NCI-H446 (cell line): ENCODE data around the gene GNMT.
A peak's percentile ranks its signal among the peaks of the same experiment; 100 is the strongest.
"Not testable (repeated sequence)": the region's sequence is repeated elsewhere in the genome, so short reads cannot be mapped to it uniquely, and the experiment has no call there.

Source experiments
- DNase-seq, 2 experiments: peaks; one replicate each; lab custom pipeline; 2025; lab: John Stamatoyannopoulos, UW

Gene GNMT

GRCh38 chr6:42974919-42975505, 14.5 kb downstream of the GNMT start:
- DNase-seq = no peak

- DNase-seq = no peak
These were observed 17.9 kb downstream of the GNMT start for GRCh38 chr6:42978487-42978838.

GRCh38 chr6:42978839-42979522, 18.4 kb downstream of the GNMT start, which contains the start of gene PEX6:
Gene PEX6, minus strand, starts transcription at chr6:42979181. Its CDS starts 31 bp downstream, at chr6:42979150.
- peak; percentile 90 to 93 for DNase-seq

- no peak for DNase-seq
These were observed 19.1 kb downstream of the GNMT start for GRCh38 chr6:42979523-42980177.

- DNase-seq = no peak
These were observed 21.3 kb downstream of the GNMT start for GRCh38 chr6:42981836-42982235.

GRCh38 chr6:42984001-42984923, 23.7 kb downstream of the GNMT start, which contains the start of gene PPP2R5D:
Gene PPP2R5D, plus strand, starts transcription at chr6:42984570. Its CDS starts 108 bp downstream, at chr6:42984678.
- DNase-seq = peak; percentile 98 to 99

GRCh38 chr6:42984924-42985475, 24.4 kb downstream of the GNMT start:
- DNase-seq = peak in 1 of 2 experiments; percentile 16

- no peak for DNase-seq
These were observed 27.2 kb downstream of the GNMT start for GRCh38 chr6:42987533-42988451.

- DNase-seq = peak in 1 of 2 experiments; percentile 21
These were observed 28.0 kb downstream of the GNMT start for GRCh38 chr6:42988486-42989020.

- no peak for DNase-seq
These were observed 29.4 kb downstream of the GNMT start for GRCh38 chr6:42989923-42990322.

- DNase-seq = no peak
These were observed 32.9 kb downstream of the GNMT start for GRCh38 chr6:42993445-42993844.

- DNase-seq = no peak
These were observed 36.0 kb downstream of the GNMT start for GRCh38 chr6:42996513-42996912.

- DNase-seq = not testable (repeated sequence)
These were observed 37.7 kb downstream of the GNMT start for GRCh38 chr6:42998205-42998604.

- DNase-seq = no peak
These were observed 41.3 kb downstream of the GNMT start for GRCh38 chr6:43001843-43002242.

GRCh38 chr6:43005844-43006243, 45.3 kb downstream of the GNMT start:
- no peak for DNase-seq

- DNase-seq = no peak
These were observed 45.7 kb downstream of the GNMT start for GRCh38 chr6:43006251-43006650.

GRCh38 chr6:43007126-43007525, 46.6 kb downstream of the GNMT start:
- no peak for DNase-seq

GRCh38 chr6:43009124-43009523, 48.6 kb downstream of the GNMT start:
- peak in 1 of 2 experiments; percentile 6 for DNase-seq

GRCh38 chr6:43011207-43011606, 50.7 kb downstream of the GNMT start:
- DNase-seq = no peak

- DNase-seq = no peak
These were observed 51.8 kb downstream of the GNMT start for GRCh38 chr6:43012364-43012763.
